GM12892 (cell line): ENCODE measurements around the gene LRP2.
"Not testable (repeated sequence)": the region's sequence is repeated elsewhere in the genome, so short reads cannot be mapped to it uniquely, and the experiment has no call there.

ENCODE experiments used
- DNase-seq: peaks from one replicate; pipeline ENCODE4 v3.0.0; 2011; ENCODE audit not compliant: insufficient read length
- FAIRE-seq: peaks from 2 replicates; lab custom pipeline; 2011; peaks lifted over from hg19 to GRCh38; lab: Jason Lieb, UNC
- POLR2A ChIP-seq: IDR thresholded peaks from 2 replicates; pipeline ENCODE4 v1.6.1; 2011; ENCODE audit warnings: low read depth, low read length, control low read depth
- POLR2AphosphoS5 ChIP-seq: IDR thresholded peaks from 2 replicates; pipeline ENCODE4 v1.6.1; 2011; ENCODE audit warnings: low read depth, low read length, control low read depth
- TAF1 ChIP-seq: IDR thresholded peaks from 2 replicates; pipeline ENCODE4 v1.6.1; 2011; ENCODE audit warnings: low read depth, mild to moderate bottlenecking, control low read depth, low read length, borderline replicate concordance

Gene LRP2

GRCh38 chr2:169141713-169142352 lies 220.5 kb downstream of the LRP2 start:
- FAIRE-seq, result peak; percentile 91
- TF ChIP-seq TAF1 (no peak), POLR2A (no peak), POLR2AphosphoS5 (no peak)
- DNase-seq, result peak; percentile 24

- no peak for FAIRE-seq
- TF ChIP-seq POLR2AphosphoS5 (no peak), TAF1 (no peak)
- no peak for DNase-seq
Observed at GRCh38 chr2:169139993-169140767, 222.2 kb downstream of the LRP2 start.

GRCh38 chr2:169139145-169139544 lies 223.2 kb downstream of the LRP2 start:
- no peak for FAIRE-seq
- no peak for DNase-seq
- TF ChIP-seq POLR2A (no peak), TAF1 (no peak), POLR2AphosphoS5 (no peak)

- no peak for DNase-seq
- TF ChIP-seq POLR2AphosphoS5, result no peak
- TF ChIP-seq POLR2A, result no peak
- TF ChIP-seq TAF1, result no peak
- FAIRE-seq, result no peak
Observed at GRCh38 chr2:169137924-169138323, 224.4 kb downstream of the LRP2 start.

GRCh38 chr2:169136885-169137534 lies 225.3 kb downstream of the LRP2 start:
- no peak for DNase-seq
- TF ChIP-seq POLR2AphosphoS5, result no peak
- no peak for TF ChIP-seq TAF1
- no peak for TF ChIP-seq POLR2A
- FAIRE-seq, result no peak

- DNase-seq, FAIRE-seq: not testable (repeated sequence)
Observed at GRCh38 chr2:169136428-169136827, 225.9 kb downstream of the LRP2 start.

- not testable (repeated sequence) for FAIRE-seq, DNase-seq
Observed at GRCh38 chr2:169134272-169134671, 228.1 kb downstream of the LRP2 start.

- FAIRE-seq (peak; percentile 58), DNase-seq (no peak)
- TF ChIP-seq POLR2A, result no peak
- no peak for TF ChIP-seq TAF1
- no peak for TF ChIP-seq POLR2AphosphoS5
Observed at GRCh38 chr2:169131587-169132512, 230.5 kb downstream of the LRP2 start.

- no peak for DNase-seq
- FAIRE-seq, result no peak
- TF ChIP-seq POLR2AphosphoS5 (no peak), TAF1 (no peak), POLR2A (no peak)
Observed at GRCh38 chr2:169129703-169130243, 232.6 kb downstream of the LRP2 start.

- DNase-seq (no peak), FAIRE-seq (no peak)
- TF ChIP-seq POLR2A, result no peak
- no peak for TF ChIP-seq TAF1
- TF ChIP-seq POLR2AphosphoS5, result no peak
Observed at GRCh38 chr2:169119851-169120250, 242.5 kb downstream of the LRP2 start.

GRCh38 chr2:169119123-169119760 lies 243.1 kb downstream of the LRP2 start:
- DNase-seq, result no peak
- TF ChIP-seq POLR2A (no peak), POLR2AphosphoS5 (no peak), TAF1 (no peak)
- no peak for FAIRE-seq

GRCh38 chr2:169118060-169118459 lies 244.3 kb downstream of the LRP2 start:
- FAIRE-seq (no peak), DNase-seq (no peak)
- TF ChIP-seq TAF1, result no peak
- no peak for TF ChIP-seq POLR2A
- no peak for TF ChIP-seq POLR2AphosphoS5
